CD4-positive, alpha-beta T cell treated with Interleukin-6 for 4 hours (primary cell): ENCODE measurements around the gene SULT1A1.
"Not testable (repeated sequence)": the region's sequence is repeated elsewhere in the genome, so short reads cannot be mapped to it uniquely, and the experiment has no call there.

Source experiments
- DNase-seq: peaks from one replicate; pipeline ENCODE4 v3.0.0-alpha.2; 2020; ENCODE audit warnings: mixed read lengths

SULT1A1 gene

GRCh38 chr16:28608496-28608808 lies 1.4 kb downstream of the SULT1A1 start:
- DNase-seq = not testable (repeated sequence)

- DNase-seq = not testable (repeated sequence)
Observed at GRCh38 chr16:28607681-28608495, 2.0 kb downstream of the SULT1A1 start.

GRCh38 chr16:28607116-28607623 lies 2.7 kb downstream of the SULT1A1 start:
- no peak for DNase-seq

GRCh38 chr16:28606291-28607115 lies 3.3 kb downstream of the SULT1A1 start:
- DNase-seq = no peak

- no peak for DNase-seq
Observed at GRCh38 chr16:28604186-28604565, 5.7 kb downstream of the SULT1A1 start.

- DNase-seq = no peak
Observed at GRCh38 chr16:28603381-28604185, 6.3 kb downstream of the SULT1A1 start.

- DNase-seq = no peak
Observed at GRCh38 chr16:28602529-28602928, 7.3 kb downstream of the SULT1A1 start.

GRCh38 chr16:28602062-28602461 lies 7.8 kb downstream of the SULT1A1 start:
- not testable (repeated sequence) for DNase-seq

GRCh38 chr16:28601589-28601988 lies 8.3 kb downstream of the SULT1A1 start:
- DNase-seq = not testable (repeated sequence)

GRCh38 chr16:28600965-28601364 lies 8.9 kb downstream of the SULT1A1 start:
- not testable (repeated sequence) for DNase-seq

GRCh38 chr16:28599377-28600285 lies 10.2 kb downstream of the SULT1A1 start:
- not testable (repeated sequence) for DNase-seq

GRCh38 chr16:28597692-28598261 lies 12.1 kb downstream of the SULT1A1 start:
- DNase-seq = no peak

- no peak for DNase-seq
Observed at GRCh38 chr16:28596840-28597691, 12.8 kb downstream of the SULT1A1 start, which contains the start of gene SULT1A2. Gene SULT1A2 (minus strand): TSS chr16:28597050. CDS start chr16:28595930, 1,120 bp downstream.

GRCh38 chr16:28596115-28596630 lies 13.7 kb downstream of the SULT1A1 start:
- no peak for DNase-seq

GRCh38 chr16:28595451-28595850 lies 14.4 kb downstream of the SULT1A1 start:
- DNase-seq = not testable (repeated sequence)

GRCh38 chr16:28592979-28593553 lies 16.8 kb downstream of the SULT1A1 start:
- DNase-seq = no peak

- DNase-seq = no peak
Observed at GRCh38 chr16:28592511-28592910, 17.3 kb downstream of the SULT1A1 start.

GRCh38 chr16:28591355-28591754 lies 18.5 kb downstream of the SULT1A1 start:
- DNase-seq = no peak
